ENCODE data around the gene IPO8. TPM values are rescaled to one million over a fixed set of nuclear protein-coding genes. Genes with fewer than 3 reads are reported as not detected.

The IPO8 gene
- total RNA-seq, 1 experiment from 2014 or later, result 48.0 TPM

DNA sequence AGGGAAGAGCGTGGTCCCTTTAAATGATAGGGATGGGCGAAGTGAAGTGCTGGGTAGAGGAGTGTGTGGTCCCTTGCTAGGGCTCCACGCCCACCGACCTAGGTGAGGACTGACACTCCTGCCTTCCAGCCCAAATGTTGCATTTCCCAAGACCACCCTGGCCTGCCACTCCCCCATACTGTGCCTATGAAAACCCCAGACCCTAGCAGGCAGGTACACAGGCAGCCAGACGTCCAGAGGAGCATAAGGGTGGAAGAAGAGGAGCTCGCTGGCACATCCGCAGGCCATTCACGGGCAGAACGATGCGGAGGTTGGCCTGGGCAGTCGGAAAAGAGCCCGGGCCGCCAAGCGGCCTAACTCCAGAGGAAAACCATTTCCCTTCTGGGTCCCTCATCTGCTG is 817 bp upstream of the IPO8 start:
- no peak overlapping the region for H3K27ac ChIP-seq (ENCODE audit: insufficient read length, low read depth, low read length)
- H4K8ac ChIP-seq (replicated peaks; ENCODE audit: insufficient read length, low read depth, low read length), result no peak overlapping the region
- WGBS (ENCODE audit: extremely low coverage, insufficient read length, low lambda C conversion rate), result no CpG with 5 or more reads among the region's 14 CpGs
- no peak overlapping the region for H2AK5ac ChIP-seq (ENCODE audit: insufficient read length, low read length)
- no peak overlapping the region for H2BK120ac ChIP-seq (ENCODE audit: low read depth, low read length, poor library complexity, severe bottlenecking)
- no peak overlapping the region for H3K4ac ChIP-seq (ENCODE audit: low read depth, low read length)
- TF ChIP-seq, protein P1, sequence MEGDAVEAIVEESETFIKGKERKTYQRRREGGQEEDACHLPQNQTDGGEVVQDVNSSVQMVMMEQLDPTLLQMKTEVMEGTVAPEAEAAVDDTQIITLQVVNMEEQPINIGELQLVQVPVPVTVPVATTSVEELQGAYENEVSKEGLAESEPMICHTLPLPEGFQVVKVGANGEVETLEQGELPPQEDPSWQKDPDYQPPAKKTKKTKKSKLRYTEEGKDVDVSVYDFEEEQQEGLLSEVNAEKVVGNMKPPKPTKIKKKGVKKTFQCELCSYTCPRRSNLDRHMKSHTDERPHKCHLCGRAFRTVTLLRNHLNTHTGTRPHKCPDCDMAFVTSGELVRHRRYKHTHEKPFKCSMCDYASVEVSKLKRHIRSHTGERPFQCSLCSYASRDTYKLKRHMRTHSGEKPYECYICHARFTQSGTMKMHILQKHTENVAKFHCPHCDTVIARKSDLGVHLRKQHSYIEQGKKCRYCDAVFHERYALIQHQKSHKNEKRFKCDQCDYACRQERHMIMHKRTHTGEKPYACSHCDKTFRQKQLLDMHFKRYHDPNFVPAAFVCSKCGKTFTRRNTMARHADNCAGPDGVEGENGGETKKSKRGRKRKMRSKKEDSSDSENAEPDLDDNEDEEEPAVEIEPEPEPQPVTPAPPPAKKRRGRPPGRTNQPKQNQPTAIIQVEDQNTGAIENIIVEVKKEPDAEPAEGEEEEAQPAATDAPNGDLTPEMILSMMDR (conservative IDR thresholded peaks at IDR 0.05), result no peak
- no peak overlapping the region for H3K14ac ChIP-seq (ENCODE audit: insufficient read depth, low read length)
- H3K79me1 ChIP-seq (ENCODE audit: insufficient read depth, low read depth, low read length, poor library complexity, severe bottlenecking), result no peaks in the 10 kb centered on the region
- H3K4me2 ChIP-seq (ENCODE audit: insufficient read depth, insufficient read length, low read length), result peak overlapping the region; percentile 77
- H2BK5ac ChIP-seq (ENCODE audit: insufficient read length, low read length), result no peak overlapping the region
- peaks cover 2% of the 10 kb centered on the region; the same call in 1 of the 2 replicates for H3K79me2 ChIP-seq (ENCODE audit: insufficient read depth, low read length)
- no peaks in the 10 kb centered on the region for H3K4me1 ChIP-seq (ENCODE audit: insufficient read depth, low read length)
- peaks cover 26 to 31% of the 10 kb centered on the region in 2 experiments for H3K4me1 Mint-ChIP-seq
- DNase-seq, result peak; percentile 61
- no peaks in the 10 kb centered on the region for H3K9me3 Mint-ChIP-seq
- H3T11ph ChIP-seq (ENCODE audit: low read length), result no peak overlapping the region
- no peak overlapping the region for H3K18ac ChIP-seq (ENCODE audit: insufficient read length, low read depth, low read length)
- no peak overlapping the region; a peak in 1 of 7 replicates for H3K27ac Mint-ChIP-seq
- H4K20me1 ChIP-seq (ENCODE audit: control insufficient read depth, insufficient read depth, insufficient read length), result no peaks in the 10 kb centered on the region
- peak overlapping the region; percentile 89 to 93 for H3K4me3 Mint-ChIP-seq
- no peak overlapping the region for H2BK15ac ChIP-seq (ENCODE audit: low read depth, low read length)
- no peaks in the 10 kb centered on the region for H3K9me3 ChIP-seq (ENCODE audit: control insufficient read depth, low read depth, low read length)
- H3K23ac ChIP-seq (ENCODE audit: insufficient read length, low read depth, low read length), result no peak overlapping the region
- H4K91ac ChIP-seq (ENCODE audit: insufficient read length, low read depth, low read length), result no peak overlapping the region
- no peak overlapping the region for H3K9ac ChIP-seq (ENCODE audit: extremely low read depth, insufficient read length, low read length)
- H3K56ac ChIP-seq (ENCODE audit: insufficient read length, low read depth, low read length), result no peak overlapping the region
- no peaks in the 10 kb centered on the region for H3K27me3 ChIP-seq (ENCODE audit: insufficient read depth, low read length)
- no peak overlapping the region for H2BK12ac ChIP-seq (ENCODE audit: insufficient read length, low read depth, low read length)
- no peak overlapping the region for H2BK20ac ChIP-seq (ENCODE audit: low read depth, low read length, poor library complexity, severe bottlenecking)
- H3K23me2 ChIP-seq (ENCODE audit: insufficient read length, low read depth, low read length, poor library complexity, severe bottlenecking), result peaks cover 10% of the 10 kb centered on the region
- H2AFZ ChIP-seq (ENCODE audit: low read length), result no peak overlapping the region
- no peaks in the 10 kb centered on the region for H3K27me3 Mint-ChIP-seq (ENCODE audit: low read depth)
- no peak overlapping the region for H4K5ac ChIP-seq (ENCODE audit: insufficient read length, low read depth, low read length)
- no peaks in the 10 kb centered on the region for H3K36me3 Mint-ChIP-seq (ENCODE audit: insufficient read depth in 1 of 3, low read depth in 3 of 3)

Data from H9 (cell line).